Right lobe of liver (tissue), 6 donors: ENCODE measurements around the gene MDP1. TPM values are rescaled to one million over a fixed set of nuclear protein-coding genes. Genes with fewer than 3 reads are reported as not detected.

Experiments used
- ATAC-seq, 4 donors: fragments of 200-7000 bp; cut with Tn5 transposase; one replicate each; pipeline ENCODE4 v1.9.1; 2020; ENCODE audit warnings: mild to moderate bottlenecking in 4 of 4, moderate library complexity in 4 of 4
- DNase-seq, 3 donors: peaks; one replicate each; pipeline ENCODE4 v3.0.0-alpha.2; 2020
- H3K27ac ChIP-seq, 3 donors: fragments of 200-600 bp; one replicate each; pipeline ENCODE4 v1.8.0; 2022
- H3K27me3 ChIP-seq, 2 donors: fragments of 200-600 bp; one replicate each; pipeline ENCODE4 v1.8.0; 2022
- H3K36me3 ChIP-seq, 4 donors: fragments of 200-600 bp; sonication (generic) in 1 of 4; one replicate each; pipeline versions ENCODE4 v1.5.1 to v1.8.0; 2017 to 2022; ENCODE audit warnings: control low read depth in 1 of 4
- H3K4me1 ChIP-seq, 4 donors: fragments of 200-600 bp; sonication (generic) in 1 of 4; one replicate each; pipeline versions ENCODE4 v1.5.1 to v1.8.0; 2017 to 2022; ENCODE audit warnings: control low read depth in 1 of 4
- H3K4me3 ChIP-seq, 3 donors: fragments of 200-600 bp; one replicate each; pipeline ENCODE4 v1.8.0; 2022
- H3K9me3 ChIP-seq, 4 donors: fragments of 200-600 bp; sonication (generic) in 1 of 4; one replicate each; pipeline versions ENCODE4 v1.5.1 to v1.8.0; 2017 to 2022; ENCODE audit warnings: control low read depth in 1 of 4
- POLR2A ChIP-seq: fragments of 450-650 bp; IDR thresholded peaks from one replicate; pipeline ENCODE4 v1.6.1; 2017; ENCODE audit warnings: antibody characterized with exemption, mild to moderate bottlenecking
- WGBS: methylation state at CpG from one replicate; pipeline ENCODE4 v1.1.6; 2018; ENCODE audit warnings: low coverage, low lambda C conversion rate; ENCODE audit not compliant: insufficient coverage; ENCODE audit errors: missing lambda C conversion rate; 5-methylcytosine and 5-hydroxymethylcytosine counted together
- intact Hi-C, 2 donors: fragments of 100-400 bp; cut with DNase I; formaldehyde crosslinking; loops; one replicate each; pipeline versions ENCODE4 v1.11.2 to v1.14.1; 2022
- total RNA-seq, 6 experiments: library from RNA; depleted of rRNA in 2 of 6; stranded (reverse); fragments of >200 nt in 2 of 6; fragmentation: NEBNext Ultra II Directional in 3 of 6; extraction: Animal tissue kit (Norgen Biotek cat#: 25700) in 3 of 6; gene quantifications; one replicate each; pipeline versions ENCODE4 v1.1.0 to v1.2.4, GENCODE V29; 2016 to 2023
- TF ChIP-seq, protein P1 (sequence below), 4 donors: fragments of 200-600 bp in 3 of 4; fragments of 450-650 bp in 1 of 4; IDR thresholded peaks; one replicate each; pipeline versions ENCODE4 v1.5.1 to v1.8.0; 2016 to 2022; ENCODE audit warnings: antibody characterized with exemption in 4 of 4, mild to moderate bottlenecking in 2 of 4
- donor health status: DM: no; HTN: yes; CAD: no.
- donor health status: DM: no; HTN: no; CAD: no.
- donor health status: DM: no; HTN: no; CAD: no.
- donor health status: DM: no; HTN: yes; CAD: no.
- donor health status: DM: no; HTN: yes; CAD: no.

Gene MDP1
- total RNA-seq, 6 experiments from 2014 or later: 3.7 to 6.3 (median 4.9) TPM

DNA sequence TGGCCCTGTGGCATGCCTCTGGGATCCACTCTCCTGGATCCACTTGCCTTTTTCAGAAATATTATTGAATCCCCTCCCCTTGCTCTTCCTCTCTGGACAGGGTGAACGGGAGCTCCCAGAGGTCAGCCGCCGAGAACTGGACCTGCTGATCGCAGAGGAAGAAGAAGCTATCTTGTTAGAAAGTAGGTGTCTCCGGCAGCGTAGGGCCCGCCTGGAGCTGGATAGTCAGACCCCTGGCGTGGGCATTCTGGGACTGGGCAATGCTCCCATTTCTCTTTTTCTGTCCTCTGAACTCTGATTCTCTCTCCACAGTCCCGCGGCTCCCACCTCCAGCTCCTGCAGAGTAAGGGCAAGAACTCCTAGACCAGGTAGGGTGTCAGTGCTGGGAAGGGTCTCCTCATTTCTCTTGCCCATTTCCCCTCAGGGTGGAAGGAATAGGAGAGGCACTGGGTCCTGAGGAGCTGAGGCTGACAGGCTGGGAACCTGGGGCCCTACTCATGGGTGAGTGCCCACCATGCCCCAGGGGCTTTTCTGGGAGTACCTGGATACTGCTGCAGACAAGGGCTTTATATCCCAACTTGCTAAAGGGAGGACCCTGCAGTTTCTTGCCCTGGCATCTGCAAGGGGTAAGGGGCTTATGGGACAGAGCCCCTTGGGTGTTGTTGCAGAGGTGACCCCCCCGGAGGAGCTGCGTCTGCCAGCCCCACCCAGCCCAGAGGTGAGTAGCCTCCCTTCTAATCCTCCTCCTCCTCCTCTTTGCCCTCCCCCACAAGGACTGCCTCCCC, 38.6 kb downstream of the MDP1 start:
- no CpG with 5 or more reads among the region's 12 CpGs for WGBS
- H3K36me3 ChIP-seq: peaks cover 0 to 15% (median 8%) of the 10 kb centered on the region in 4 donors
- DNase-seq (no peak), ATAC-seq (no peak)
- H3K9me3 ChIP-seq: no peaks in the 10 kb centered on the region
- no peak overlapping the region for H3K4me3 ChIP-seq
- H3K27ac ChIP-seq: no peak overlapping the region
- TF ChIP-seq, protein P1, sequence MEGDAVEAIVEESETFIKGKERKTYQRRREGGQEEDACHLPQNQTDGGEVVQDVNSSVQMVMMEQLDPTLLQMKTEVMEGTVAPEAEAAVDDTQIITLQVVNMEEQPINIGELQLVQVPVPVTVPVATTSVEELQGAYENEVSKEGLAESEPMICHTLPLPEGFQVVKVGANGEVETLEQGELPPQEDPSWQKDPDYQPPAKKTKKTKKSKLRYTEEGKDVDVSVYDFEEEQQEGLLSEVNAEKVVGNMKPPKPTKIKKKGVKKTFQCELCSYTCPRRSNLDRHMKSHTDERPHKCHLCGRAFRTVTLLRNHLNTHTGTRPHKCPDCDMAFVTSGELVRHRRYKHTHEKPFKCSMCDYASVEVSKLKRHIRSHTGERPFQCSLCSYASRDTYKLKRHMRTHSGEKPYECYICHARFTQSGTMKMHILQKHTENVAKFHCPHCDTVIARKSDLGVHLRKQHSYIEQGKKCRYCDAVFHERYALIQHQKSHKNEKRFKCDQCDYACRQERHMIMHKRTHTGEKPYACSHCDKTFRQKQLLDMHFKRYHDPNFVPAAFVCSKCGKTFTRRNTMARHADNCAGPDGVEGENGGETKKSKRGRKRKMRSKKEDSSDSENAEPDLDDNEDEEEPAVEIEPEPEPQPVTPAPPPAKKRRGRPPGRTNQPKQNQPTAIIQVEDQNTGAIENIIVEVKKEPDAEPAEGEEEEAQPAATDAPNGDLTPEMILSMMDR (IDR thresholded peaks at IDR 0.05): no peak
- no peak for TF ChIP-seq POLR2A
- H3K27me3 ChIP-seq: no peaks in the 10 kb centered on the region
- intact Hi-C loops: no loop called here
- peaks cover 0 to 23% (median 11%) of the 10 kb centered on the region in 4 donors for H3K4me1 ChIP-seq

DNA sequence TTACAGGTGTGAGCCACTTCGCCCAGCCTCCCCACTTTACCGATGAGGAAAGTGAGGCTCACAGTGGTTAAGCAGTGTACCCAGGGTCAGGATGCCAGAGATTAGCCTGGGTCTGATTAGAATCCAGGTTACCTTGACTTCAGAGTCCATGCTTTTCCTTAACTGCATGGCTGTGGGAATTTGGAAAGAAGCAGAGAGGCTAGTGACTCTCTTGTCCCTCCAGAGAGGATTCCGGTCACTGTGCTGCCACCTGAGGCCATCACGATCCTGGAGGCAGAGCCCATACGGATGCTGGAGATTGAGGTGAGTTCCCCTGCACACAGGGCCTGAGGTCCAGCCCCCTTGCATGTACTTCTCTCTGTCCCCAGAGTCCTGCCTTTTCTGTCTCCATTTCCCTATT, 39.3 kb downstream of the MDP1 start:
- DNase-seq (no peak), ATAC-seq (no peak)
- H3K36me3 ChIP-seq: peaks cover 0 to 11% (median 8%) of the 10 kb centered on the region in 4 donors
- no peaks in the 10 kb centered on the region for H3K27me3 ChIP-seq
- no peak overlapping the region for H3K4me3 ChIP-seq
- no peaks in the 10 kb centered on the region for H3K9me3 ChIP-seq
- no CpG with 5 or more reads among the region's 5 CpGs for WGBS
- TF ChIP-seq, protein P1 (IDR thresholded peaks at IDR 0.05): no peak
- no peak for TF ChIP-seq POLR2A
- H3K27ac ChIP-seq: no peak overlapping the region
- intact Hi-C loops: no loop called here
- H3K4me1 ChIP-seq: peaks cover 0 to 23% (median 11%) of the 10 kb centered on the region in 4 donors

DNA sequence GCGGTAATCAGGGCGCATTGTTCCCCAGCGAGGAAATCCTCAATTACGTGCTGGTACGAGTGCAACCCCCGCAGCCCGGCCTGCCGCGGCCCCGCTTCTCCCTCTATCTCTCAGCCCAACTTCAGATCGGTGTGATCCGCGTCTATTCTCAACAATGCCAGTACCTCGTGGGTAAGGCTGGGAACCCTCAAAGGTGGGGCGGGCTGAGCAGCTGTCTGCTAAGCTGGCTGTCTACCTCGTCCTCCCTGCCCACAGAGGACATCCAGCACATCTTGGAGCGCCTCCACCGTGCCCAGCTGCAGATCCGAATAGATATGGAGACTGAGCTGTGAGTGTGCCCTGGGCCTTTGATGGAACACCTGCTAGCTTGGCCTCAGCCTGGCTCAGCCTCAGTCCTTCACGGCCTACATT, 43.0 kb downstream of the MDP1 start:
- no peak for TF ChIP-seq POLR2A
- TF ChIP-seq, protein P1 (IDR thresholded peaks at IDR 0.05): no peak
- WGBS: 87% methylated on average over 20 of the region's 20 CpGs

DNA sequence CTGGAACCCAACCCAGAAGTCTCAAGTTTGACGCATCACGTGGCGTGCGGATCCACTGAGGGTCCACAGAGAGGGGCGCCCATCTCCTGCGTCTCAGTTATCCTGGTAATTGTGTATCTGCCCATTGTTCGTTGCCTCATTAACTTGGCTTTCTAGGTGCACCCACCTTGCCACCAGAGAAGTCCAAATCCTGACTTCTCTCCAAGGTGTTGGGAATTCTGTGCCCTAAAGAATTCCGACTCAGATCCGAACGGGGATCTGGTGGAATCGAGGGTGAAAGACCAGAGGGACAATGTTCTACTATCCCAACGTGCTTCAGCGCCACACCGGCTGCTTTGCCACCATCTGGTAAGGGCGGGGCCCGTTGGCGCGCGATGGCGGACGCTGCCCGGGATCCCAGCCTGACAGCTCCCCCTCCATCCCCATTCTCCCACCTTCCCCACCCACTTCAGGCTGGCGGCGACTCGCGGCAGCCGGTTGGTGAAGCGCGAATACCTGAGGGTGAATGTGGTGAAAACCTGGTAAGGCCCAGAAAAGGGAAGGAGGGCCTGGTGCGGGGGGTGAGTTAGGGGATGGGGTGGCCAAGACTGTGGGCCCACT, 43.5 kb downstream of the MDP1 start:
- no peaks in the 10 kb centered on the region for H3K4me1 ChIP-seq
- no peak for ATAC-seq
- no peaks in the 10 kb centered on the region for H3K9me3 ChIP-seq
- 52% methylated on average over 14 of the region's 30 CpGs for WGBS
- no peaks in the 10 kb centered on the region for H3K27me3 ChIP-seq
- peaks cover 0 to 5% (median 0%) of the 10 kb centered on the region in 4 donors for H3K36me3 ChIP-seq
- no peak for DNase-seq
- H3K4me3 ChIP-seq: no peak overlapping the region
- TF ChIP-seq, protein P1 (IDR thresholded peaks at IDR 0.05): no peak
- TF ChIP-seq POLR2A: no peak
- intact Hi-C loops: no loop called here
- no peak overlapping the region for H3K27ac ChIP-seq

More for the DNA sequence above, 43.0 kb downstream of the MDP1 start:
- intact Hi-C loops: no loop called here
- H3K4me1 ChIP-seq: no peaks in the 10 kb centered on the region
- no peaks in the 10 kb centered on the region for H3K27me3 ChIP-seq
- no peaks in the 10 kb centered on the region for H3K9me3 ChIP-seq
- H3K36me3 ChIP-seq: peaks cover 0 to 5% (median 0%) of the 10 kb centered on the region in 4 donors
- ATAC-seq: no peak
- no peak overlapping the region for H3K27ac ChIP-seq
- no peak overlapping the region for H3K4me3 ChIP-seq
- peak in 1 of 3 donors; percentile 49 for DNase-seq
